Stomach smooth muscle (tissue), 2 donors: Measurements from ENCODE around the gene SLC35A3.

Experiments
- H3K27ac ChIP-seq: one replicate; pipeline ENCODE4 v1.7.0; 2013; ENCODE audit warnings: mild to moderate bottlenecking, low read length, inconsistent platforms
- H3K27me3 ChIP-seq, 2 donors: one replicate each; pipeline ENCODE4 v1.7.0; 2013; ENCODE audit warnings: low read length in 2 of 2; ENCODE audit not compliant: insufficient read depth in 2 of 2, control insufficient read depth in 1 of 2
- H3K36me3 ChIP-seq, 2 donors: one replicate each; pipeline ENCODE4 v1.7.0; 2013; ENCODE audit warnings: low read length in 2 of 2; ENCODE audit not compliant: control insufficient read depth in 2 of 2, insufficient read depth in 2 of 2
- H3K4me1 ChIP-seq: one replicate; pipeline ENCODE4 v1.7.0; 2013; ENCODE audit warnings: low read length; ENCODE audit not compliant: control insufficient read depth, insufficient read depth
- H3K4me3 ChIP-seq, 2 donors: one replicate each; pipeline ENCODE4 v1.7.0; 2013; ENCODE audit warnings: low read length in 2 of 2
- H3K9ac ChIP-seq, 2 donors: one replicate each; pipeline ENCODE4 v1.7.0; 2013; ENCODE audit warnings: low read length in 2 of 2, mild to moderate bottlenecking in 1 of 2
- H3K9me3 ChIP-seq, 2 donors: one replicate each; pipeline ENCODE4 v1.7.0; 2013; ENCODE audit warnings: low read length in 2 of 2; ENCODE audit not compliant: control insufficient read depth in 2 of 2
- donor health status: healthy.
- donor health status: Pancreatic carcinoma.

The SLC35A3 gene

GRCh38 chr1:99996951-99997350, 27.2 kb downstream of the SLC35A3 start:
- H3K4me1 ChIP-seq: no peaks in the 10 kb centered on the region
- no peaks in the 10 kb centered on the region for H3K9me3 ChIP-seq
- H3K4me3 ChIP-seq: no peak overlapping the region
- H3K27ac ChIP-seq: no peak overlapping the region
- no peaks in the 10 kb centered on the region for H3K27me3 ChIP-seq
- no peak overlapping the region for H3K9ac ChIP-seq
- H3K36me3 ChIP-seq: no peaks in the 10 kb centered on the region

DNA sequence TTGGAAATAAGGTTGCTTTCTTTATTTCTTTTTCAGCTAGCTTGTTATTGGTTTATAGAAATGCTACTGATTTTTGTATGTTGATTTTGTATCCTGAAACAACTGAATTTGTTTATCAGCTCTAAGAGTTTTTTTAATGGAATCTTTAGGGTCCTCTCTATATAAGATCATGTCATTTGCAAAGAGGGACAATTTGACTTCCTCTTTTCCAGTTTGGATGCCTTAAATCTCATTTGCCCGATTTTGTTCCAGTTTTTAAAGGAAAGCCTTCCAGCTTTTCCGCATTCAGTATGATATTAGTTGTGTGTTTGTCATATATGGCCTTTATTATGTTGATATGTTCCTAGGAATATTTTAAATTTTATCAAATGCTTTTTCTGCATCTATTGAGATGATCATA, 31.7 kb downstream of the SLC35A3 start:
- no peaks in the 10 kb centered on the region for H3K4me1 ChIP-seq
- no peaks in the 10 kb centered on the region for H3K9me3 ChIP-seq
- no peaks in the 10 kb centered on the region for H3K27me3 ChIP-seq
- no peak overlapping the region for H3K9ac ChIP-seq
- H3K27ac ChIP-seq: no peak overlapping the region
- H3K4me3 ChIP-seq: no peak overlapping the region
- H3K36me3 ChIP-seq: no peaks in the 10 kb centered on the region

- H3K9ac ChIP-seq: no peak overlapping the region
- no peak overlapping the region for H3K4me3 ChIP-seq
- no peaks in the 10 kb centered on the region for H3K9me3 ChIP-seq
- H3K4me1 ChIP-seq: no peaks in the 10 kb centered on the region
- no peaks in the 10 kb centered on the region for H3K27me3 ChIP-seq
- H3K36me3 ChIP-seq: no peaks in the 10 kb centered on the region
- H3K27ac ChIP-seq: no peak overlapping the region
Observed at GRCh38 chr1:100005424-100005823, 35.6 kb downstream of the SLC35A3 start.

DNA sequence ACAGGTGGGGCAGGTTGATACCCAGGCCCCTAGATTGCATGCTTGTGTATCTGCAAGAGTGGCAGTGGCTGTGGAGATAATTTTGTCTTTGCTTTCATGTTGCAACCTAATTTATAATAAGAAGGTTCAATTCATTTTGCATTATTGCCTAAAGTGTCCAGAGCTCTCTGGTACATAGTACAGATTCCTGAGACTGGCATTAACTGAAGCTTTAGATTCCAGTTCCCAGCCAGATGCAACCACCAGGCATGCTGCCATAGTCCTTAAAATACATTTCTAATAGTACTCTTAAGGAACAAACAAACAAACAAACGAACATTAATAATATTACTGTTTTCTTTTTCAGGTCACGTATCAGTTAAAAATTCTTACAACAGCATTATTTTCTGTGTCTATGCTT, 36.9 kb downstream of the SLC35A3 start:
- H3K9me3 ChIP-seq: no peaks in the 10 kb centered on the region
- no peaks in the 10 kb centered on the region for H3K36me3 ChIP-seq
- no peaks in the 10 kb centered on the region for H3K27me3 ChIP-seq
- no peaks in the 10 kb centered on the region for H3K4me1 ChIP-seq
- no peak overlapping the region for H3K4me3 ChIP-seq
- no peak overlapping the region for H3K27ac ChIP-seq
- no peak overlapping the region for H3K9ac ChIP-seq

DNA sequence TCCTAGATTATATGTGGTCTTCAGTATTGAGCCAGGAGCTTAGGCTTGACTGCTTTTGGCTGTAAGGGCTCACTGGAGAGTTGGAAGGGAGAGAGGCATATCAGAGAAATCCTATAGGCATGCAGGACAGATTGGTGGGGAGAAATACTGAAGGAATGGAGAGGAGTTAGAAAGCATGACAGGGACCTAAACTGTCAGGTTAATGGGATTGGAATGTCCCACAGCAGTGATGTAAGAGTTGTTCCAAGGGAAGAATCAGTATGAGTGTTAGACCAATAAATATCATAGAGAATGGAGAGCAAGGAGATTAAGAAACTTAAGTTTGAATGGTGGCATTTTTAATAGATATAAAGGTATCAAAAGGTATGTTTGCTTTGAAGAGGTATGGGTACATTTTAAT, 39.7 kb downstream of the SLC35A3 start:
- Histone ChIP-seq H3K27ac (no peak overlapping the region), H3K4me1 (no peaks in the 10 kb centered on the region), H3K4me3 (no peak overlapping the region), H3K9me3 (no peaks in the 10 kb centered on the region), H3K9ac (no peak overlapping the region), H3K27me3 (no peaks in the 10 kb centered on the region), H3K36me3 (no peaks in the 10 kb centered on the region)

DNA sequence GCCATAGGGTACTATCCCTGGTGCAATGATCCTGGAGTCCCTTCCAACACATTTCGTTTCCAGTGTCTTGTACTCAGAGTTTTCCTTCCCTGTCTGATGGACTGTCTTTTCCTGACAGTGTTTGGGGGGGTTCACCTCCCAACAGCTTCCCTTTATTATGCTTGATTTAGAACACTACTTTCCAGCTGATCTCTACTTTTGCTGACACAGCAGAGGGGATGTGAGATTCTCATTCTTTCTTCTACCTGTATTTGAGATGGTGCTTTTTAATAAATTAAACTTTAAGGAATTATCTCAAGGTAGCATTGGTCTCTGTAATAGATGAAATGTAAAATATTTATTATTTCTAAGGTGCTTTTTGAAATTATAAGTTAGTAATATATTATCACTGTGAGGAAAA, 41.0 kb downstream of the SLC35A3 start:
- H3K9ac ChIP-seq: no peak overlapping the region
- no peaks in the 10 kb centered on the region for H3K4me1 ChIP-seq
- no peaks in the 10 kb centered on the region for H3K36me3 ChIP-seq
- H3K27ac ChIP-seq: no peak overlapping the region
- H3K27me3 ChIP-seq: no peaks in the 10 kb centered on the region
- H3K9me3 ChIP-seq: no peaks in the 10 kb centered on the region
- no peak overlapping the region for H3K4me3 ChIP-seq

- Histone ChIP-seq H3K27me3 (no peaks in the 10 kb centered on the region), H3K9me3 (no peaks in the 10 kb centered on the region)
Observed at GRCh38 chr1:100019220-100019619, 49.4 kb downstream of the SLC35A3 start.

GRCh38 chr1:100023482-100023881, 53.7 kb downstream of the SLC35A3 start:
- Histone ChIP-seq H3K4me3 (no peak overlapping the region), H3K27ac (no peak overlapping the region), H3K4me1 (no peaks in the 10 kb centered on the region), H3K36me3 (no peaks in the 10 kb centered on the region), H3K9me3 (no peaks in the 10 kb centered on the region), H3K27me3 (no peaks in the 10 kb centered on the region), H3K9ac (no peak overlapping the region)

More at GRCh38 chr1:100019220-100019619, 49.4 kb downstream of the SLC35A3 start:
- no peaks in the 10 kb centered on the region for H3K36me3 ChIP-seq
- H3K9ac ChIP-seq: no peak overlapping the region
- no peak overlapping the region for H3K4me3 ChIP-seq
- H3K27ac ChIP-seq: no peak overlapping the region
- no peaks in the 10 kb centered on the region for H3K4me1 ChIP-seq

DNA sequence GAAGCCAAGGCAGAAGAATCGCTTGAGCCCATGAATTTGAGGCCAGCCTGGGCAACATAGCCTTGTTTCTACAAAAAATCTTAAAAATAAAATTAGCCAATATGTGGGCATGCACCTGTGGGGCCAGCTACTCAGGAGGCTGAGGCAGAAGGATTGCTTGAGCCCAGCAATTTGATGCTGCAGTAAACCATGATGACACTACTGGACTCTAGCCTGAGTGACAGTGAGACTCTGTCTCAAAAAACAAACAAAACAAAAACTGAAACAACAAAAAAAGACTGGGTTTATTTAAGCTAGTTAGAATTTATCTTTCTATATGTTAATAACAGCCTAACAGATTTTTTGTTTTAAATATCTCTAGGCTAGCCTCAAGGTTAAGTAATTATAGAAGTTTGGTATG, 57.4 kb downstream of the SLC35A3 start:
- no peaks in the 10 kb centered on the region for H3K4me1 ChIP-seq
- H3K36me3 ChIP-seq: no peaks in the 10 kb centered on the region
- no peak overlapping the region for H3K4me3 ChIP-seq
- no peak overlapping the region for H3K9ac ChIP-seq
- H3K27me3 ChIP-seq: no peaks in the 10 kb centered on the region
- H3K27ac ChIP-seq: no peak overlapping the region
- H3K9me3 ChIP-seq: no peaks in the 10 kb centered on the region

- Histone ChIP-seq H3K27me3 (no peaks in the 10 kb centered on the region), H3K9me3 (no peaks in the 10 kb centered on the region), H3K27ac (no peak overlapping the region), H3K4me3 (no peak overlapping the region), H3K36me3 (no peaks in the 10 kb centered on the region), H3K4me1 (no peaks in the 10 kb centered on the region), H3K9ac (no peak overlapping the region)
Observed at GRCh38 chr1:100028765-100029164, 59.0 kb downstream of the SLC35A3 start.

- H3K9me3 ChIP-seq: no peaks in the 10 kb centered on the region
- no peaks in the 10 kb centered on the region for H3K36me3 ChIP-seq
- H3K4me3 ChIP-seq: no peak overlapping the region
- H3K4me1 ChIP-seq: no peaks in the 10 kb centered on the region
- H3K27ac ChIP-seq: no peak overlapping the region
- H3K9ac ChIP-seq: no peak overlapping the region
- no peaks in the 10 kb centered on the region for H3K27me3 ChIP-seq
Observed at GRCh38 chr1:100034470-100034869, 64.7 kb downstream of the SLC35A3 start.

GRCh38 chr1:100035214-100035613, 65.4 kb downstream of the SLC35A3 start:
- no peak overlapping the region for H3K4me3 ChIP-seq
- no peaks in the 10 kb centered on the region for H3K36me3 ChIP-seq
- no peak overlapping the region for H3K27ac ChIP-seq

More at GRCh38 chr1:100035214-100035613, 65.4 kb downstream of the SLC35A3 start:
- H3K9me3 ChIP-seq: no peaks in the 10 kb centered on the region
- no peak overlapping the region for H3K9ac ChIP-seq
- no peaks in the 10 kb centered on the region for H3K27me3 ChIP-seq
- H3K4me1 ChIP-seq: no peaks in the 10 kb centered on the region
